Natural killer cell (primary cell): ENCODE results near the gene DYSF. TPM values are rescaled to one million over a fixed set of nuclear protein-coding genes. Genes with fewer than 3 reads are reported as not detected.

ENCODE experiments used
- ATAC-seq, 3 donors: fragments of 150-1000 bp in 2 of 3; fragments of 200-7000 bp in 1 of 3; cut with Tn5 transposase; 1 replicate in 1 of 3; 2 replicates in 2 of 3; pipeline ENCODE4 v1.10.0; 2021; ENCODE audit warnings: mild to moderate bottlenecking in 2 of 3, moderate library complexity in 2 of 3
- DNase-seq, 2 donors: peaks; one replicate each; pipeline versions ENCODE4 v3.0.0 to v3.0.0-alpha.2; 2013 to 2021; ENCODE audit warnings: mixed read lengths in 1 of 2
- H3K27ac ChIP-seq: one replicate; pipeline ENCODE4 v1.5.1; 2013; ENCODE audit warnings: mild to moderate bottlenecking, low read length
- H3K27me3 ChIP-seq: one replicate; pipeline ENCODE4 v1.6.1; 2013; ENCODE audit warnings: low read length; ENCODE audit not compliant: control insufficient read depth, insufficient read depth
- H3K36me3 ChIP-seq: one replicate; pipeline ENCODE4 v1.6.1; 2013; ENCODE audit warnings: low read length; ENCODE audit not compliant: control insufficient read depth, insufficient read depth
- H3K4me1 ChIP-seq: one replicate; pipeline ENCODE4 v1.6.1; 2013; ENCODE audit warnings: low read length; ENCODE audit not compliant: control insufficient read depth, insufficient read depth
- H3K4me3 ChIP-seq: one replicate; pipeline ENCODE4 v1.5.1; 2013; ENCODE audit warnings: low read length
- H3K9me3 ChIP-seq: one replicate; pipeline ENCODE4 v1.6.1; 2013; ENCODE audit warnings: low read length; ENCODE audit not compliant: control insufficient read depth, insufficient read depth
- H3K27ac Mint-ChIP-seq, 2 donors: one replicate each; pipeline ENCODE4 v1.8.0; 2022; ENCODE audit warnings: mild to moderate bottlenecking in 2 of 2, mixed read lengths in 2 of 2, moderate library complexity in 1 of 2
- H3K27me3 Mint-ChIP-seq, 2 donors: one replicate each; pipeline ENCODE4 v1.8.0; 2022; ENCODE audit warnings: low read depth in 2 of 2, mixed read lengths in 2 of 2
- H3K36me3 Mint-ChIP-seq: one replicate; pipeline ENCODE4 v1.8.0; 2022; ENCODE audit warnings: mixed read lengths
- H3K4me1 Mint-ChIP-seq, 2 donors: one replicate each; pipeline ENCODE4 v1.8.0; 2022; ENCODE audit warnings: mixed read lengths in 2 of 2
- H3K4me3 Mint-ChIP-seq: one replicate; pipeline ENCODE4 v1.8.0; 2022; ENCODE audit warnings: mild to moderate bottlenecking, moderate library complexity, mixed read lengths
- H3K9me3 Mint-ChIP-seq, 2 donors: one replicate each; pipeline ENCODE4 v1.8.0; 2022; ENCODE audit warnings: mixed read lengths in 2 of 2
- CTCF ChIP-seq: fragments of 200-600 bp; IDR thresholded peaks from one replicate; pipeline ENCODE4 v1.8.0; 2022; ENCODE audit warnings: antibody characterized with exemption
- WGBS: methylation state at CpG from one replicate; pipeline ENCODE4 v1.1.7; 2013; ENCODE audit warnings: missing lambda C conversion rate; ENCODE audit not compliant: insufficient coverage; 5-methylcytosine and 5-hydroxymethylcytosine counted together
- intact Hi-C: fragments of 100-400 bp; cut with micrococcal nuclease; formaldehyde crosslinking; loops from one replicate; pipeline ENCODE4 v1.14.2; 2022
- total RNA-seq, 4 donors: library from RNA; stranded (reverse); fragments of 120-200 nt in 1 of 4; gene quantifications; one replicate each; pipeline versions ENCODE4 v1.2.3 to v1.2.4, GENCODE V29; 2013 to 2022

Gene DYSF
- total RNA-seq, 3 donors from 2014 or later (not counting 1 experiment from before 2014, with no cell fraction given) = 11.4 to 19.5 (median 12.4) TPM

GRCh38 chr2:71464389-71464788 is 11.0 kb downstream of the DYSF start:
- Mint-ChIP-seq H3K27me3 (peaks cover 18 to 28% of the 10 kb centered on the region in 2 donors), H3K4me1 (peaks cover 9 to 10% of the 10 kb centered on the region in 2 donors), H3K36me3 (no peaks in the 10 kb centered on the region), H3K4me3 (no peak overlapping the region), H3K27ac (no peak overlapping the region), H3K9me3 (no peaks in the 10 kb centered on the region)
- H3K4me1 ChIP-seq = peaks cover 11% of the 10 kb centered on the region
- no peak overlapping the region for H3K27ac ChIP-seq
- intact Hi-C loops = no loop called here
- TF ChIP-seq CTCF = no peak
- no peaks in the 10 kb centered on the region for H3K36me3 ChIP-seq
- H3K27me3 ChIP-seq = peaks cover 28% of the 10 kb centered on the region
- DNase-seq (no peak), ATAC-seq (no peak)
- 85% methylated on average over 6 of the region's 6 CpGs for WGBS
- H3K9me3 ChIP-seq = peaks cover 6% of the 10 kb centered on the region
- H3K4me3 ChIP-seq = no peak overlapping the region

- Mint-ChIP-seq H3K4me1 (peaks cover 9 to 10% of the 10 kb centered on the region in 2 donors), H3K36me3 (no peaks in the 10 kb centered on the region), H3K4me3 (no peak overlapping the region), H3K27ac (no peak overlapping the region), H3K9me3 (no peaks in the 10 kb centered on the region), H3K27me3 (peaks cover 23 to 37% of the 10 kb centered on the region in 2 donors)
- H3K27me3 ChIP-seq = peaks cover 28% of the 10 kb centered on the region
- no peak overlapping the region for H3K4me3 ChIP-seq
- ATAC-seq (no peak), DNase-seq (no peak)
- no peaks in the 10 kb centered on the region for H3K36me3 ChIP-seq
- no peak for TF ChIP-seq CTCF
- 72% methylated on average over 11 of the region's 11 CpGs for WGBS
- peaks cover 11% of the 10 kb centered on the region for H3K4me1 ChIP-seq
- H3K9me3 ChIP-seq = peaks cover 6% of the 10 kb centered on the region
- no peak overlapping the region for H3K27ac ChIP-seq
- intact Hi-C loops = no loop called here
These were observed 12.0 kb downstream of the DYSF start for GRCh38 chr2:71465356-71465755.

DNA sequence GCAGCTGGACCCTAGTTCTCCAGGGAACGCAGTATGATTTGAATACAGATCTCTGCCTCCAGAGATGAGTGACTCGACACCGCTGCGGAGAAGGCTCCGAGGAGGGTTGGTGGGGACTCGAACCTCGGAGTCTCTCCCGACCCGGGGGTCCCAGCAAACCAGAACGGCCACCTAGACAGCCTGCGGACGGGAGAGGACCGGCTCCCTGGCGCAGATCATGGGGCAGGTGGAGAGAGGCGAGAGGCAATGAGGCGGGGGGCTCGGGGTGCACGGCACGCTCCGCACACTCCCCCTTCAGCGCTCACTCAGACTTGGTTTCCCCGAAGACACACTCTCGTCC is 12.6 kb downstream of the DYSF start:
- H3K4me3 ChIP-seq = no peak overlapping the region
- H3K27ac Mint-ChIP-seq = no peak overlapping the region
- H3K27me3 ChIP-seq = peaks cover 28% of the 10 kb centered on the region
- H3K9me3 Mint-ChIP-seq = no peaks in the 10 kb centered on the region
- 11% methylated on average over 23 of the region's 23 CpGs for WGBS
- no peak for ATAC-seq
- peaks cover 9 to 10% of the 10 kb centered on the region in 2 donors for H3K4me1 Mint-ChIP-seq
- H3K4me1 ChIP-seq = peaks cover 11% of the 10 kb centered on the region
- H3K36me3 Mint-ChIP-seq = no peaks in the 10 kb centered on the region
- H3K9me3 ChIP-seq = peaks cover 6% of the 10 kb centered on the region
- no peak overlapping the region for H3K4me3 Mint-ChIP-seq
- peaks cover 26 to 38% of the 10 kb centered on the region in 2 donors for H3K27me3 Mint-ChIP-seq
- H3K36me3 ChIP-seq = no peaks in the 10 kb centered on the region
- no peak overlapping the region for H3K27ac ChIP-seq
- no peak for DNase-seq
- TF ChIP-seq CTCF = no peak
- intact Hi-C loops = no loop called here
